Right atrium auricular region (tissue), 2 donors: ENCODE data around the gene UQCRH. TPM values are rescaled to one million over a fixed set of nuclear protein-coding genes. Genes with fewer than 3 reads are reported as not detected.

ENCODE experiments used
- DNase-seq: peaks from one replicate; pipeline ENCODE4 v3.0.0-alpha.2; 2019; ENCODE audit warnings: low spot score
- H3K27ac ChIP-seq, 2 donors: fragments of 200-600 bp; sonication (generic); 1 replicate in 1 of 2; 2 replicates in 1 of 2; pipeline ENCODE4 v1.5.1; 2016 to 2019
- H3K27me3 ChIP-seq, 2 donors: fragments of 200-600 bp; sonication (generic); one replicate each; pipeline versions ENCODE4 v1.5.1 to v1.6.0; 2017 to 2019
- H3K36me3 ChIP-seq: fragments of 200-600 bp; sonication (generic); one replicate; pipeline ENCODE4 v1.5.1; 2016
- H3K4me1 ChIP-seq, 2 donors: fragments of 200-600 bp; sonication (generic); one replicate each; pipeline versions ENCODE4 v1.5.1 to v1.6.0; 2017 to 2019
- H3K4me3 ChIP-seq, 2 donors: fragments of 200-600 bp; sonication (generic); 1 replicate in 1 of 2; 2 replicates in 1 of 2; pipeline ENCODE4 v1.5.1; 2017 to 2019; ENCODE audit warnings: mild to moderate bottlenecking in 1 of 2, moderate library complexity in 1 of 2
- H3K9me3 ChIP-seq, 2 donors: fragments of 200-600 bp; sonication (generic); one replicate each; pipeline ENCODE4 v1.5.1; 2019
- total RNA-seq, 2 donors: library from RNA; depleted of rRNA; stranded (reverse); fragments of >200 nt; gene quantifications; one replicate each; pipeline ENCODE4 v1.1.0, GENCODE V29; 2016
- TF ChIP-seq, protein P1 (sequence below), 2 donors: fragments of 200-600 bp; sonication (generic); IDR thresholded peaks; one replicate each; pipeline ENCODE4 v1.5.1; 2019; ENCODE audit warnings: antibody characterized with exemption in 2 of 2

UQCRH gene
- total RNA-seq, 2 donors from 2014 or later = 929 to 1,323 TPM

DNA sequence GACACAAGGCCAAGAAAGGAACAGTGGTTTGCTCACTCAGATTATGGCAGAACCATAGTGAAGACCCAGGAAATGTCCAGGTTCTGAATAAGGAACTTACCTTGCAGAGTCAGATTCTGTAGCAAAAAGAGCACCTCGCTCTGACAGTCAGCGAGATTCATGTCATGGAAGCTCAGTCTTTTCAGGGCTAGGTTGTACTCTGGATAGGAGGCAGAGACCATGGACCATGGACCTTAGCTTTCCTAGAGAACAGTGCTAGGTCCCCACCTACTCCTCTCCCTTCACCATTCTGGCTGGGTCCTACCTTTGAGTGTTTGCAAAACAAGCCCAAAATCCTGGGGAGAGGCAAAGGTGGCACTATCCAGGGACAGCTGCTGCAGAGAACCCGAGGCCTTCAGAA lies 23.4 kb upstream of the UQCRH start:
- H3K27ac ChIP-seq = no peak overlapping the region
- H3K36me3 ChIP-seq = peaks cover 49% of the 10 kb centered on the region
- DNase-seq = no peak
- no peaks in the 10 kb centered on the region for H3K27me3 ChIP-seq
- no peak overlapping the region for H3K4me3 ChIP-seq
- TF ChIP-seq, protein P1, sequence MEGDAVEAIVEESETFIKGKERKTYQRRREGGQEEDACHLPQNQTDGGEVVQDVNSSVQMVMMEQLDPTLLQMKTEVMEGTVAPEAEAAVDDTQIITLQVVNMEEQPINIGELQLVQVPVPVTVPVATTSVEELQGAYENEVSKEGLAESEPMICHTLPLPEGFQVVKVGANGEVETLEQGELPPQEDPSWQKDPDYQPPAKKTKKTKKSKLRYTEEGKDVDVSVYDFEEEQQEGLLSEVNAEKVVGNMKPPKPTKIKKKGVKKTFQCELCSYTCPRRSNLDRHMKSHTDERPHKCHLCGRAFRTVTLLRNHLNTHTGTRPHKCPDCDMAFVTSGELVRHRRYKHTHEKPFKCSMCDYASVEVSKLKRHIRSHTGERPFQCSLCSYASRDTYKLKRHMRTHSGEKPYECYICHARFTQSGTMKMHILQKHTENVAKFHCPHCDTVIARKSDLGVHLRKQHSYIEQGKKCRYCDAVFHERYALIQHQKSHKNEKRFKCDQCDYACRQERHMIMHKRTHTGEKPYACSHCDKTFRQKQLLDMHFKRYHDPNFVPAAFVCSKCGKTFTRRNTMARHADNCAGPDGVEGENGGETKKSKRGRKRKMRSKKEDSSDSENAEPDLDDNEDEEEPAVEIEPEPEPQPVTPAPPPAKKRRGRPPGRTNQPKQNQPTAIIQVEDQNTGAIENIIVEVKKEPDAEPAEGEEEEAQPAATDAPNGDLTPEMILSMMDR (IDR thresholded peaks at IDR 0.05) = no peak
- no peaks in the 10 kb centered on the region for H3K9me3 ChIP-seq
- H3K4me1 ChIP-seq = no peaks in the 10 kb centered on the region

DNA sequence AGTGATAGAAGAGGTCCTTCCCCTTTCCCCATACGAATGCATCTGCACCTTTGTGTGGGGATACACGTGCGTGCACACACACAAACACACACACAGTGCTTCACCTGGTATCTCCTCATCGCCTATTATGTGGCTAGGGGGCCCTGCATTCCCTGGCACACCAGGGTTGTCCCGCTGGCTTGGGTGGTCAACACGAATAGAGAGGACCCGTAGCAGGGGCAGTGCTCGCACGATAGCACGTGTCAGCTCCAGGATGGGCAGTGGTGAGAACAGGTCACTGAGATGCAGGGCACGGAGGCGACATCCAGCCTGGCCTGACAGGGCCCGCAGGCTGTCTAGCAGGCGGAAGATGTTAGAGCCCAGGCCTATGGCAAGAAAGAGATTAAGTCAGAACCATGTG lies 22.5 kb upstream of the UQCRH start:
- TF ChIP-seq, protein P1 (IDR thresholded peaks at IDR 0.05) = no peak

DNA sequence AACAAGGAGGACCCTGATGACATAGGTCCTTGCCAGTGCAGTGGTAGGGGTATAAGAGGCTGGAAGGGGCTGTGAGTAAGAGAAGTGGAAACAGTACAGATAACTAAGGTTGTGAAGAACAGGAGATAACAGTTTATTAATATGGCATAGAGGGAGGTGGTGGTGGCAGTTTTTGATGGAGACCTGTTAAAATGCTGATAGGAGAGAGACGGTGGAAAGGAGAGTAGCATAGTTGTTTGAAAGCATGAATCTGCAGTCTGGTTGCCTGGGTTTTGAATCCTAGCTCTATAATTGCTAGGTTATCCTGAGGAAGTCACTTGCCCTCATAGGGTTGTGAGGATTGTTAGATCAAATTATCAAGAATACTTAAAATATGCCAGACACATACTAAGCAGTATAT lies 19.4 kb upstream of the UQCRH start:
- Histone ChIP-seq H3K27me3 (no peaks in the 10 kb centered on the region), H3K9me3 (no peaks in the 10 kb centered on the region), H3K4me3 (no peak overlapping the region), H3K36me3 (peaks cover 47% of the 10 kb centered on the region), H3K4me1 (no peaks in the 10 kb centered on the region), H3K27ac (no peak overlapping the region)
- no peak for DNase-seq
- TF ChIP-seq, protein P1 (IDR thresholded peaks at IDR 0.05) = no peak

More for the DNA sequence above, 22.5 kb upstream of the UQCRH start:
- Histone ChIP-seq H3K27ac (no peak overlapping the region), H3K9me3 (no peaks in the 10 kb centered on the region), H3K4me1 (no peaks in the 10 kb centered on the region), H3K27me3 (no peaks in the 10 kb centered on the region), H3K4me3 (no peak overlapping the region), H3K36me3 (peaks cover 58% of the 10 kb centered on the region)
- no peak for DNase-seq

DNA sequence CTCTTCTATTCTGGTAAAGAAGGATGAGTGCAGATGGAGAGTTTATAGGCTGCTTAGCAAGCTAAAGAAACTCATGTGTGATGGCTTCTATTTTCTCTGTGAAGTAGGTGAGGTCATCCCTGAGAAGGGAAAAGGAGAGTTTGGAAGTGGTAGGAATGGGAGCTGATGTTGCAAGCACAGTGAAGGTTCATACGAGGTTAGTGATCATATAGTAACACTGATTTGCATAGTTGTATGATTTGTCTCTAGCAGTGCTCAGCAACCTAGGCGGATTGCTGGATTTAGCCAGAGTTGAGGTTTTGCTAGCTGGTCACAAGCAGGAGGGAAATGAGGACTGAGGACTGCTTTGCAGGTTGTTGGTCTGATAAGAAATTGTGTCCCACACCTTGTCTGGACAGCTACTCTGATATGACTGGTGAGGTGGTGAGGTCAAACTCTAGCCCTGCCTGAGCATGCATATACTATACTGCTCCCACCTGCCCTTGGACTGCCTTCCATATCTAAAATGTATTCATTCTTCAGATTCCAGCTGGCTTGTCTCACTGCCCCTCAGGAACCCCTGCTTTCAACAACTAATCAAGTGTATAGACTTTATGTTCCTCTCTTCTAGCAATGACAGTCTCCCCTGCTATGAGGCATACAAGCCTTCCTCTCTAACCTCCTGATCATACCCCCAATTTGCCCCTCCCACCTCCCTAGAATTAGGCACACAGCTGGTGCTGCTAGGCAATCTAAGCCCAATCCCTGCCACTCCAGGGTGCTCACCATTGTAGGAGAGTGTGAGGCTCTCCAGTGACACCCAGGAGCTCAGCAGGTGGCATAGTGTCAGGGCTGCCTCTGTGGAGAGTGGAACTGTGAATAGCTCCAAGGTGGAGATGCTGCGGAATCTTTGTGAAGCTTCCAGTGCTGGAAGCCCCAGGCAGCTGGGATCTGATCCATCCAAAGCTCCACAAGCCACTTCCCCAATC lies 18.6 kb upstream of the UQCRH start:
- TF ChIP-seq, protein P1 (IDR thresholded peaks at IDR 0.05) = no peak
- no peaks in the 10 kb centered on the region for H3K9me3 ChIP-seq
- no peak for DNase-seq
- no peak overlapping the region for H3K4me3 ChIP-seq
- no peaks in the 10 kb centered on the region for H3K4me1 ChIP-seq
- H3K27me3 ChIP-seq = no peaks in the 10 kb centered on the region
- H3K27ac ChIP-seq = no peak overlapping the region
- H3K36me3 ChIP-seq = peaks cover 39% of the 10 kb centered on the region

DNA sequence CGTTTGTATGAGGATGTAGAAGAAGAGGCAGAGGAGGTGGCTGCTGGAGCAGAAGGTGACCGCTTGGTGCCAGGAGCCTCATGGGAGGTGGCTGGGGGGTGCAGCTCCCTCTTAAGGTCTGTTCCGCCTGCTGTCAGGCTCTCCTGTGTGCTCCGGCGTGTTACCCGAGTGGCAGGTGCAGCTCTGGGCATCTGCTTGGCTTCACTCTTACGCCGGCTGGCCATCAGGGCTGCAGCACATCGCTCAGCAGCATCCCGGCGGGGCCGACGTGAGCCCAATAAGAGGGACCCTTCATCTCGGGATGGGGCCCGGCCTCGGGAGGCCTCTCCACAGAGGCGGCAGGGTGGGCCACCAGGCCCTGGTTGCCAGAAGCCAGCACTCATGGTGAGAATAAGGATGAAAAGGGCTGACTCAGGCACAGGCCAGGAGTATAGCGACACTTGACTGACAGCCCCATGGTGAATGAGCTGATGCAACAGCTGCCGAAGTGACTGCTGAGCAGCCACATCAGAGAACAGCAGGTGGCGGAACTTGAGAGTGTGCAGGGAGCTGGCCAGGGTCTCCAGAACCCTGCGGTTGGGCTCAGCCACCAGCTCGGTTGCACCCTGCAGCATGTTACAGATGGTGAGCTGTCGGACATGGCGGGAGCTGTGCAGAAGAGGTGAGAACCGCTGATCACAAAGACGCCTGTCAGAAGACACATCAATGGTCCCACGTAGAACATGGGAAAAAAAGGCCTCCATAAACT lies 17.6 kb upstream of the UQCRH start:
- Histone ChIP-seq H3K9me3 (no peaks in the 10 kb centered on the region), H3K4me1 (no peaks in the 10 kb centered on the region), H3K4me3 (no peak overlapping the region), H3K27me3 (no peaks in the 10 kb centered on the region), H3K27ac (no peak overlapping the region), H3K36me3 (peaks cover 29% of the 10 kb centered on the region)
- no peak for DNase-seq
- TF ChIP-seq, protein P1 (IDR thresholded peaks at IDR 0.05) = no peak
